Stimulated activated CD8-positive, alpha-beta memory T cell treated with anti-CD3 and anti-CD28 coated beads, Interleukin-12 subunit alpha, Interleukin-12 subunit beta, amount 100 ng/mL, for 24 hours (primary cell): ENCODE measurements around the gene MYO1B.
"Not testable (repeated sequence)": the region's sequence is repeated elsewhere in the genome, so short reads cannot be mapped to it uniquely, and the experiment has no call there.

ENCODE experiments used
- DNase-seq: peaks from one replicate; pipeline ENCODE4 v3.0.0-alpha.2; 2020; ENCODE audit errors: extremely low read depth

MYO1B gene

GRCh38 chr2:191410646-191411436 is 165.6 kb downstream of the MYO1B start:
- DNase-seq, result no peak

GRCh38 chr2:191411472-191411871 is 166.3 kb downstream of the MYO1B start:
- DNase-seq, result no peak

- DNase-seq, result no peak
These were observed 167.1 kb downstream of the MYO1B start for GRCh38 chr2:191412353-191412752.

- no peak for DNase-seq
These were observed 169.9 kb downstream of the MYO1B start for GRCh38 chr2:191415101-191415500.

GRCh38 chr2:191415858-191416257 is 170.7 kb downstream of the MYO1B start:
- DNase-seq, result no peak

GRCh38 chr2:191417746-191418145 is 172.5 kb downstream of the MYO1B start:
- DNase-seq, result no peak

- DNase-seq, result no peak
These were observed 176.7 kb downstream of the MYO1B start for GRCh38 chr2:191421950-191422349.

- no peak for DNase-seq
These were observed 181.8 kb downstream of the MYO1B start for GRCh38 chr2:191427031-191427430.

- DNase-seq, result no peak
These were observed 182.9 kb downstream of the MYO1B start for GRCh38 chr2:191428141-191428540.

- DNase-seq, result no peak
These were observed 185.3 kb downstream of the MYO1B start for GRCh38 chr2:191430476-191430875.

GRCh38 chr2:191432121-191432520 is 186.9 kb downstream of the MYO1B start:
- DNase-seq, result no peak

- DNase-seq, result no peak
These were observed 188.9 kb downstream of the MYO1B start for GRCh38 chr2:191434072-191434471.

GRCh38 chr2:191435141-191435540 is 189.9 kb downstream of the MYO1B start:
- DNase-seq, result no peak

GRCh38 chr2:191436368-191437055 is 191.3 kb downstream of the MYO1B start:
- DNase-seq, result no peak

GRCh38 chr2:191439481-191439880 is 194.3 kb downstream of the MYO1B start:
- DNase-seq, result no peak

GRCh38 chr2:191441496-191442214 is 196.5 kb downstream of the MYO1B start:
- no peak for DNase-seq

GRCh38 chr2:191443446-191443845 is 198.2 kb downstream of the MYO1B start:
- DNase-seq, result no peak

- no peak for DNase-seq
These were observed 201.7 kb downstream of the MYO1B start for GRCh38 chr2:191446910-191447309.

- no peak for DNase-seq
These were observed 205.9 kb downstream of the MYO1B start for GRCh38 chr2:191451116-191451515.

- DNase-seq, result no peak
These were observed 206.9 kb downstream of the MYO1B start for GRCh38 chr2:191452065-191452464.

GRCh38 chr2:191453761-191454160 is 208.6 kb downstream of the MYO1B start:
- no peak for DNase-seq

- DNase-seq, result not testable (repeated sequence)
These were observed 211.3 kb downstream of the MYO1B start for GRCh38 chr2:191456506-191456905.

GRCh38 chr2:191459158-191459557 is 214.0 kb downstream of the MYO1B start:
- no peak for DNase-seq
